Spinal cord (tissue), 10 donors: ENCODE measurements around the gene IQSEC1. TPM values are rescaled to one million over a fixed set of nuclear protein-coding genes. Genes with fewer than 3 reads are reported as not detected.

Experiments used
- DNase-seq, 6 donors: peaks; one replicate each; pipeline versions ENCODE4 v3.0.0 to v3.0.0-alpha.2; 2013 to 2015; ENCODE audit warnings: low spot score in 6 of 6, low read depth in 4 of 6
- H3K27ac ChIP-seq: one replicate; pipeline ENCODE4 v1.5.1; 2013; ENCODE audit warnings: low read depth, low read length, control low read depth
- H3K27me3 ChIP-seq: one replicate; pipeline ENCODE4 v1.6.1; 2013; ENCODE audit warnings: low read length; ENCODE audit not compliant: control insufficient read depth, insufficient read depth
- H3K36me3 ChIP-seq: one replicate; pipeline ENCODE4 v1.6.1; 2013; ENCODE audit warnings: low read length; ENCODE audit not compliant: control insufficient read depth, insufficient read depth
- H3K4me1 ChIP-seq: one replicate; pipeline ENCODE4 v1.6.1; 2013; ENCODE audit warnings: low read length; ENCODE audit not compliant: control insufficient read depth, insufficient read depth
- H3K4me3 ChIP-seq: one replicate; pipeline ENCODE4 v1.5.1; 2013; ENCODE audit warnings: low read depth, low read length, control low read depth
- H3K9me3 ChIP-seq: one replicate; pipeline ENCODE4 v1.6.1; 2013; ENCODE audit warnings: low read length; ENCODE audit not compliant: control insufficient read depth, insufficient read depth
- WGBS: methylation state at CpG from one replicate; pipeline ENCODE4 v1.1.5; 2013; ENCODE audit warnings: missing lambda C conversion rate; ENCODE audit not compliant: insufficient coverage; 5-methylcytosine and 5-hydroxymethylcytosine counted together
- polyA plus RNA-seq, 2 donors: library from polyadenylated mRNA; unstranded; fragments of 120-200 nt; gene quantifications; one replicate each; pipeline ENCODE4 v1.2.1, GENCODE V29; 2013; ENCODE audit not compliant: insufficient read length in 2 of 2
- total RNA-seq, 2 donors: library from RNA; depleted of rRNA in 1 of 2; stranded (reverse); fragments of 120-200 nt in 1 of 2; fragments of >200 nt in 1 of 2; gene quantifications; one replicate each; pipeline versions ENCODE4 v1.2.3 to v1.2.4, GENCODE V29; 2013 to 2014
- donor health status: healthy.

Gene IQSEC1
- total and polyA plus RNA-seq, 4 donors: 40.2 to 87.1 (median 63.6) TPM

- H3K4me1 ChIP-seq: peaks cover 77% of the 10 kb centered on the region
- peak in 1 of 6 donors; percentile 96 for DNase-seq
- no peak overlapping the region for H3K27ac ChIP-seq
- H3K4me3 ChIP-seq: no peak overlapping the region
- H3K27me3 ChIP-seq: no peaks in the 10 kb centered on the region
- peaks cover 6% of the 10 kb centered on the region for H3K36me3 ChIP-seq
- 84% methylated on average over 8 of the region's 16 CpGs for WGBS
- H3K9me3 ChIP-seq: no peaks in the 10 kb centered on the region
Measured at GRCh38 chr3:13052191-13052820, 20.9 kb downstream of the IQSEC1 start.

- no peak for DNase-seq
- no peak overlapping the region for H3K27ac ChIP-seq
- WGBS: no CpG with 5 or more reads among the region's 6 CpGs
- H3K9me3 ChIP-seq: no peaks in the 10 kb centered on the region
- H3K4me3 ChIP-seq: no peak overlapping the region
- no peaks in the 10 kb centered on the region for H3K27me3 ChIP-seq
- peaks cover 80% of the 10 kb centered on the region for H3K4me1 ChIP-seq
- peaks cover 6% of the 10 kb centered on the region for H3K36me3 ChIP-seq
Measured at GRCh38 chr3:13051581-13051980, 21.6 kb downstream of the IQSEC1 start.

- DNase-seq: peak in 1 of 6 donors; percentile 73
- H3K4me1 ChIP-seq: peaks cover 83% of the 10 kb centered on the region
- H3K4me3 ChIP-seq: no peak overlapping the region
- H3K27me3 ChIP-seq: no peaks in the 10 kb centered on the region
- no peaks in the 10 kb centered on the region for H3K9me3 ChIP-seq
- H3K27ac ChIP-seq: peak overlapping the region; percentile 37
- peaks cover 6% of the 10 kb centered on the region for H3K36me3 ChIP-seq
- 53% methylated on average over 2 of the region's 2 CpGs for WGBS
Measured at GRCh38 chr3:13051066-13051465, 22.2 kb downstream of the IQSEC1 start.

GRCh38 chr3:13050446-13050845 is 22.8 kb downstream of the IQSEC1 start:
- DNase-seq: no peak
- WGBS: no CpG with 5 or more reads among the region's 3 CpGs
- Histone ChIP-seq H3K27ac (no peak overlapping the region), H3K4me1 (peaks cover 83% of the 10 kb centered on the region), H3K36me3 (peaks cover 3% of the 10 kb centered on the region), H3K9me3 (no peaks in the 10 kb centered on the region), H3K4me3 (no peak overlapping the region), H3K27me3 (no peaks in the 10 kb centered on the region)

GRCh38 chr3:13049400-13049799 is 23.8 kb downstream of the IQSEC1 start:
- Histone ChIP-seq H3K36me3 (peaks cover 5% of the 10 kb centered on the region), H3K4me1 (peaks cover 83% of the 10 kb centered on the region), H3K27me3 (no peaks in the 10 kb centered on the region), H3K4me3 (no peak overlapping the region), H3K27ac (no peak overlapping the region), H3K9me3 (no peaks in the 10 kb centered on the region)
- 96% methylated on average over 5 of the region's 6 CpGs for WGBS
- no peak for DNase-seq

- no peak for DNase-seq
- H3K4me1 ChIP-seq: peaks cover 89% of the 10 kb centered on the region
- no peaks in the 10 kb centered on the region for H3K9me3 ChIP-seq
- H3K27me3 ChIP-seq: no peaks in the 10 kb centered on the region
- no peak overlapping the region for H3K4me3 ChIP-seq
- peak overlapping the region; percentile 53 for H3K27ac ChIP-seq
- H3K36me3 ChIP-seq: peaks cover 5% of the 10 kb centered on the region
- 90% methylated on average over 7 of the region's 11 CpGs for WGBS
Measured at GRCh38 chr3:13047296-13048165, 25.7 kb downstream of the IQSEC1 start.

GRCh38 chr3:13046569-13047274 is 26.5 kb downstream of the IQSEC1 start:
- WGBS: 26% methylated on average over 9 of the region's 15 CpGs
- Histone ChIP-seq H3K4me3 (no peak overlapping the region), H3K27me3 (no peaks in the 10 kb centered on the region), H3K27ac (peak overlapping the region; percentile 53), H3K36me3 (peaks cover 5% of the 10 kb centered on the region), H3K9me3 (no peaks in the 10 kb centered on the region), H3K4me1 (peaks cover 91% of the 10 kb centered on the region)
- peak in 2 of 6 donors; percentile 84 to 85 for DNase-seq

GRCh38 chr3:13045904-13046568 is 27.2 kb downstream of the IQSEC1 start:
- no peak overlapping the region for H3K4me3 ChIP-seq
- H3K27ac ChIP-seq: peak overlapping the region; percentile 89
- H3K4me1 ChIP-seq: peaks cover 92% of the 10 kb centered on the region
- WGBS: 62% methylated on average over 21 of the region's 22 CpGs
- H3K27me3 ChIP-seq: no peaks in the 10 kb centered on the region
- H3K9me3 ChIP-seq: no peaks in the 10 kb centered on the region
- peak in 1 of 6 donors; percentile 59 for DNase-seq
- peaks cover 5% of the 10 kb centered on the region for H3K36me3 ChIP-seq

- 56% methylated on average over 15 of the region's 16 CpGs for WGBS
- Histone ChIP-seq H3K27me3 (no peaks in the 10 kb centered on the region), H3K9me3 (no peaks in the 10 kb centered on the region), H3K4me3 (no peak overlapping the region), H3K36me3 (peaks cover 5% of the 10 kb centered on the region), H3K27ac (peak overlapping the region; percentile 89), H3K4me1 (peaks cover 95% of the 10 kb centered on the region)
- DNase-seq: no peak
Measured at GRCh38 chr3:13045241-13045903, 27.9 kb downstream of the IQSEC1 start.
